HG02759 (cell line): ENCODE measurements around the gene CLCF1.
A peak's percentile ranks its signal among the peaks of the same experiment; 100 is the strongest.
"Not testable (repeated sequence)": the region's sequence is repeated elsewhere in the genome, so short reads cannot be mapped to it uniquely, and the experiment has no call there.

Source experiments
- ATAC-seq: cut with Tn5 transposase; IDR thresholded peaks from one replicate; pipeline ENCODE4 v1.9.1; 2021; ENCODE audit warnings: mild to moderate bottlenecking, moderate library complexity; ENCODE audit not compliant: unreplicated experiment

CLCF1 gene

GRCh38 chr11:67345247-67345919 lies 28.0 kb downstream of the CLCF1 start:
- ATAC-seq, result no peak

GRCh38 chr11:67344264-67344663 lies 29.1 kb downstream of the CLCF1 start:
- ATAC-seq, result no peak

GRCh38 chr11:67337257-67337656 lies 36.1 kb downstream of the CLCF1 start:
- ATAC-seq, result no peak

- no peak for ATAC-seq
Observed at GRCh38 chr11:67332081-67332691, 41.2 kb downstream of the CLCF1 start.

- ATAC-seq, result no peak
Observed at GRCh38 chr11:67323526-67323925, 49.9 kb downstream of the CLCF1 start.

- ATAC-seq, result no peak
Observed at GRCh38 chr11:67322049-67322448, 51.3 kb downstream of the CLCF1 start.

GRCh38 chr11:67321313-67321871 lies 52.0 kb downstream of the CLCF1 start:
- no peak for ATAC-seq

- ATAC-seq, result no peak
Observed at GRCh38 chr11:67320691-67321090, 52.7 kb downstream of the CLCF1 start.

GRCh38 chr11:67320011-67320410 lies 53.4 kb downstream of the CLCF1 start:
- ATAC-seq, result no peak

- ATAC-seq, result not testable (repeated sequence)
Observed at GRCh38 chr11:67318876-67319275, 54.5 kb downstream of the CLCF1 start.

- peak; percentile 21 for ATAC-seq
Observed at GRCh38 chr11:67317888-67318555, 55.4 kb downstream of the CLCF1 start.

GRCh38 chr11:67317205-67317887 lies 56.1 kb downstream of the CLCF1 start:
- ATAC-seq, result peak; percentile 84

GRCh38 chr11:67316882-67317204 lies 56.6 kb downstream of the CLCF1 start:
- ATAC-seq, result no peak

- ATAC-seq, result no peak
Observed at GRCh38 chr11:67315325-67315909, 58.0 kb downstream of the CLCF1 start.

- no peak for ATAC-seq
Observed at GRCh38 chr11:67314218-67314617, 59.2 kb downstream of the CLCF1 start.
